Measurements from ENCODE around the gene LRRTM4. TPM values are rescaled to one million over a fixed set of nuclear protein-coding genes. Genes with fewer than 3 reads are reported as not detected.

LRRTM4 gene
- total RNA-seq, 4 donors from 2014 or later = 0.24 to 38.4 (median 1.0) TPM; not detected in 1

GRCh38 chr2:77310416-77310815 lies 211.8 kb downstream of the LRRTM4 start:
- intact Hi-C loops (cut with DNase I; ENCODE audit: low total_unique reads) = no loop called here
- H3K27me3 ChIP-seq = no peaks in the 10 kb centered on the region
- DNase-seq = no peak
- no peaks in the 10 kb centered on the region for H3K4me1 ChIP-seq
- H3K36me3 ChIP-seq = no peaks in the 10 kb centered on the region
- no peak overlapping the region for H3K27ac ChIP-seq
- TF ChIP-seq, protein P1, sequence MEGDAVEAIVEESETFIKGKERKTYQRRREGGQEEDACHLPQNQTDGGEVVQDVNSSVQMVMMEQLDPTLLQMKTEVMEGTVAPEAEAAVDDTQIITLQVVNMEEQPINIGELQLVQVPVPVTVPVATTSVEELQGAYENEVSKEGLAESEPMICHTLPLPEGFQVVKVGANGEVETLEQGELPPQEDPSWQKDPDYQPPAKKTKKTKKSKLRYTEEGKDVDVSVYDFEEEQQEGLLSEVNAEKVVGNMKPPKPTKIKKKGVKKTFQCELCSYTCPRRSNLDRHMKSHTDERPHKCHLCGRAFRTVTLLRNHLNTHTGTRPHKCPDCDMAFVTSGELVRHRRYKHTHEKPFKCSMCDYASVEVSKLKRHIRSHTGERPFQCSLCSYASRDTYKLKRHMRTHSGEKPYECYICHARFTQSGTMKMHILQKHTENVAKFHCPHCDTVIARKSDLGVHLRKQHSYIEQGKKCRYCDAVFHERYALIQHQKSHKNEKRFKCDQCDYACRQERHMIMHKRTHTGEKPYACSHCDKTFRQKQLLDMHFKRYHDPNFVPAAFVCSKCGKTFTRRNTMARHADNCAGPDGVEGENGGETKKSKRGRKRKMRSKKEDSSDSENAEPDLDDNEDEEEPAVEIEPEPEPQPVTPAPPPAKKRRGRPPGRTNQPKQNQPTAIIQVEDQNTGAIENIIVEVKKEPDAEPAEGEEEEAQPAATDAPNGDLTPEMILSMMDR (IDR thresholded peaks at IDR 0.05) = no peak
- TF ChIP-seq POLR2A (IDR thresholded peaks at IDR 0.05) = no peak
- H3K9me3 ChIP-seq = no peaks in the 10 kb centered on the region
- no peak overlapping the region for H3K4me3 ChIP-seq

- H3K4me3 ChIP-seq = no peak overlapping the region
- intact Hi-C loops (cut with DNase I; ENCODE audit: low total_unique reads) = no loop called here
- TF ChIP-seq, protein P1 (IDR thresholded peaks at IDR 0.05) = no peak
- no peak for TF ChIP-seq POLR2A (IDR thresholded peaks at IDR 0.05)
- H3K9me3 ChIP-seq = no peaks in the 10 kb centered on the region
- H3K36me3 ChIP-seq = no peaks in the 10 kb centered on the region
- H3K27me3 ChIP-seq = no peaks in the 10 kb centered on the region
- no peaks in the 10 kb centered on the region for H3K4me1 ChIP-seq
- no peak for DNase-seq
- H3K27ac ChIP-seq = no peak overlapping the region
Observed at GRCh38 chr2:77309725-77310124, 212.5 kb downstream of the LRRTM4 start.

- DNase-seq = no peak
- no peaks in the 10 kb centered on the region for H3K9me3 ChIP-seq
Observed at GRCh38 chr2:77301441-77301840, 220.7 kb downstream of the LRRTM4 start.

GRCh38 chr2:77296791-77297190 lies 225.4 kb downstream of the LRRTM4 start:
- intact Hi-C loops (cut with DNase I; ENCODE audit: low total_unique reads) = no loop called here
- H3K36me3 ChIP-seq = no peaks in the 10 kb centered on the region
- H3K4me3 ChIP-seq = no peak overlapping the region
- TF ChIP-seq POLR2A (IDR thresholded peaks at IDR 0.05) = no peak
- no peaks in the 10 kb centered on the region for H3K4me1 ChIP-seq
- no peak for DNase-seq
- H3K9me3 ChIP-seq = no peaks in the 10 kb centered on the region
- H3K27me3 ChIP-seq = no peaks in the 10 kb centered on the region
- no peak overlapping the region for H3K27ac ChIP-seq

More at GRCh38 chr2:77301441-77301840, 220.7 kb downstream of the LRRTM4 start:
- intact Hi-C loops (cut with DNase I; ENCODE audit: low total_unique reads) = no loop called here
- no peaks in the 10 kb centered on the region for H3K27me3 ChIP-seq
- no peak overlapping the region for H3K27ac ChIP-seq
- H3K36me3 ChIP-seq = no peaks in the 10 kb centered on the region
- TF ChIP-seq, protein P1 (IDR thresholded peaks at IDR 0.05) = no peak
- TF ChIP-seq POLR2A (IDR thresholded peaks at IDR 0.05) = no peak
- H3K4me3 ChIP-seq = no peak overlapping the region
- H3K4me1 ChIP-seq = no peaks in the 10 kb centered on the region

- no peaks in the 10 kb centered on the region for H3K9me3 ChIP-seq
- intact Hi-C loops (cut with DNase I; ENCODE audit: low total_unique reads) = no loop called here
- TF ChIP-seq POLR2A (IDR thresholded peaks at IDR 0.05) = no peak
- TF ChIP-seq, protein P1 (IDR thresholded peaks at IDR 0.05) = no peak
- DNase-seq = no peak
- H3K4me1 ChIP-seq = no peaks in the 10 kb centered on the region
- H3K4me3 ChIP-seq = no peak overlapping the region
- no peaks in the 10 kb centered on the region for H3K27me3 ChIP-seq
- H3K27ac ChIP-seq = no peak overlapping the region
- H3K36me3 ChIP-seq = no peaks in the 10 kb centered on the region
Observed at GRCh38 chr2:77294474-77294873, 227.7 kb downstream of the LRRTM4 start.

DNA sequence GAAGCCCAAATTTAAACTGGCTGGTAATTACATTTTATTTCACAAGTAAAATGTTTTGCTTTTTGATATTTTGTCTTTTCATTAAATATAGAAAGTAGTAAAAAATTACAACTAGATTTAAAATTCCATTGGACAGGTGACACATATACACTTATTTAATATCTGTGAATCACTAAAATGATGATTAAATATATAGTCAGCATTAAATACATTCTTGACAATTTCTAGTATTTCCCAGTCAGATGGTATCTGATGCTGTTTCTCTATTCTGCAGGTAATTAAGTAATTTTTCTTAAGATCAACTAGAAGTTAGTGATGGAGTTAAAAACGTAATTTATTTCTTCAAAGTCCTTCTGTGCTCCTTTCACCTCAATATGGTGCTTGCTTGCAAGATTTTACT lies 237.8 kb downstream of the LRRTM4 start:
- no peaks in the 10 kb centered on the region for H3K27me3 ChIP-seq
- DNase-seq = no peak

More for the DNA sequence above, 237.8 kb downstream of the LRRTM4 start:
- H3K36me3 ChIP-seq = no peaks in the 10 kb centered on the region
- H3K4me1 ChIP-seq = no peaks in the 10 kb centered on the region
- H3K9me3 ChIP-seq = no peaks in the 10 kb centered on the region
- TF ChIP-seq POLR2A (IDR thresholded peaks at IDR 0.05) = no peak
- TF ChIP-seq, protein P1 (IDR thresholded peaks at IDR 0.05) = no peak
- intact Hi-C loops (cut with DNase I; ENCODE audit: low total_unique reads) = no loop called here
- H3K4me3 ChIP-seq = no peak overlapping the region
- no peak overlapping the region for H3K27ac ChIP-seq

Data from uterus (tissue), 4 donors.